Superior temporal gyrus (tissue), 1 donor: ENCODE measurements around the gene PRKRIP1.
A peak's percentile ranks its signal among the peaks of the same experiment; 100 is the strongest.
"Not testable (repeated sequence)": the region's sequence is repeated elsewhere in the genome, so short reads cannot be mapped to it uniquely, and the experiment has no call there.

Experiments used
- DNase-seq: peaks from one replicate; pipeline ENCODE4 v3.0.0-alpha.2; 2016; ENCODE audit errors: extremely low spot score

Gene PRKRIP1, protein sequence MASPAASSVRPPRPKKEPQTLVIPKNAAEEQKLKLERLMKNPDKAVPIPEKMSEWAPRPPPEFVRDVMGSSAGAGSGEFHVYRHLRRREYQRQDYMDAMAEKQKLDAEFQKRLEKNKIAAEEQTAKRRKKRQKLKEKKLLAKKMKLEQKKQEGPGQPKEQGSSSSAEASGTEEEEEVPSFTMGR

DNA sequence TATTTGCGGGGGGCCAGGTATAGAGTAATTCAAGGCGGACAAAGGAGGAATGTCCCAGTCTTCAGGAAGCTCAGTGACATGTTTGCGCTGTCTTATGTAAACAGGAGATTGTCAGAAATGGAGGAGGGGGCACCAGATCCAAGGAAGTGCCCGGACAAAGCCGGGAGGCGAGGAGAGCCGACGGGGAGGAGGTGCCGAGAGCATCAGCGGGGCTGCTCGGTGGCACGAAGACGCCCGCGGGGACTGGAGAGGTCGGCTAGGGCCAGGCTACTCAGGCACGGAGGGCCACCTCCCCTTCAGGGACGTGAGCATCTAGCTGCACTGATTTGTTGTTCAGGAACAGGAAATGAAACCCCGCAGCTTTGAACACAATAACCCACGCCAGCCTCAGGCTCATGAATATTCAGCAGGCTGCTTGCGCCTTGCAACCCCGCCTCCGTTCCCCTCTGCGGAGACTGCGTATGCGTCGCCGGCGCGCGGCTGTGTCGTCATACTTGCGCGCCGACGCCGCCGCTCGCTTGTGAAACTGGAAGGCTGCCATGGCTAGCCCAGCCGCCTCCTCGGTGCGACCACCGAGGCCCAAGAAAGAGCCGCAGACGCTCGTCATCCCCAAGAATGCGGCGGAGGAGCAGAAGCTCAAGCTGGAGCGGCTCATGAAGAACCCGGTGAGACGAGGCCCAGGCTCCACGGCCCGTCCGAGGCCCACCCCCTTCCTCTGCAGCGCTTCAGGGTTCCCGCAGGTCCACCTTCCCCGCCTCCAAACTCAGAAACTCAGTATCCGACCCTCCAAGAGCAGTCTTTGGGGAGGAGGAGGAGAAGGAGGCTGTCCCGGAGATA is at the start of gene PRKRIP1:
PRKRIP1 (plus strand) TSS at position 491 of the 837 bp plus-strand sequence; CDS start at position 540, 49 bp downstream.
- peak; percentile 94 for DNase-seq

DNA sequence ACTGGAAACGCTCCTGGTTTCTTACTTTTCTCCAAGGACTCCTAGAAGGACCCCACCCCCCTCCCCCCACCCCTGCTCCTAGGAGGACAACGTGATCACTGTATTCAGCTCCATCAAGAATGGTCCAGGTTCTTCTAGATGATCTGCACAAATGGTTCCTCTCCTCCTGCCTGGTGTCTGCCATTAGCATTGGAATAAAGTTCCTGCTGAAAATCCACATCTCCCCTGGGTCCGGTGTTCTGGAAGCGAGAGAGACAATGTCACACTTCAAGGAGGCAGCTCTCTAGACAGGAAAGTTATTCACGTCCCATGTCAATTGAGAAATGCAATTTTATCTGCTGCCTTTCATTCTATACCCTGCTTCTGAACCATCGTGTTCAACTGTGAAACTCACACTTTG is 49.2 kb upstream of the PRKRIP1 start:
- not testable (repeated sequence) for DNase-seq

DNA sequence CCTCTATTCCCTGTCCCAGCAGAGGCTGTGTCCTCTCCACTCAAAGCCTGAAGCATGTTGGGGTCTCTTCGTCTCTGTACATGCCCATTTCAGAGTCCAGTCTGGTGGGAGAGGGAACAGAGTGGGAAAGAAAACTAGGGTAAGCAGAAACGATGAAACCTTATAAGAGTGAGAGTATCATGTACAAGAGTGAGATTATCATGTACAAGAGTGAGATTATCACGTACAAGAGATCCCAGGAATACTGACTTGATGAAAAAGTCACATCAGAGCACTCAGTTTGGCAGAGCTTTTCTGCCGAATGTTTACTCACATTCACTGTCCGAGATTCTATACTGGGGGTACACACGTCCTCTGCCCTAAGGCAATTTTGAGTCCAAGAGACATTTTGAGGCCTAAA is 39.8 kb upstream of the PRKRIP1 start, which contains the start of gene SPDYE6:
SPDYE6 (minus strand) TSS at position 101 of the 400 bp plus-strand sequence. CDS start 421 bp downstream, outside the sequence.
- DNase-seq, result not testable (repeated sequence)

DNA sequence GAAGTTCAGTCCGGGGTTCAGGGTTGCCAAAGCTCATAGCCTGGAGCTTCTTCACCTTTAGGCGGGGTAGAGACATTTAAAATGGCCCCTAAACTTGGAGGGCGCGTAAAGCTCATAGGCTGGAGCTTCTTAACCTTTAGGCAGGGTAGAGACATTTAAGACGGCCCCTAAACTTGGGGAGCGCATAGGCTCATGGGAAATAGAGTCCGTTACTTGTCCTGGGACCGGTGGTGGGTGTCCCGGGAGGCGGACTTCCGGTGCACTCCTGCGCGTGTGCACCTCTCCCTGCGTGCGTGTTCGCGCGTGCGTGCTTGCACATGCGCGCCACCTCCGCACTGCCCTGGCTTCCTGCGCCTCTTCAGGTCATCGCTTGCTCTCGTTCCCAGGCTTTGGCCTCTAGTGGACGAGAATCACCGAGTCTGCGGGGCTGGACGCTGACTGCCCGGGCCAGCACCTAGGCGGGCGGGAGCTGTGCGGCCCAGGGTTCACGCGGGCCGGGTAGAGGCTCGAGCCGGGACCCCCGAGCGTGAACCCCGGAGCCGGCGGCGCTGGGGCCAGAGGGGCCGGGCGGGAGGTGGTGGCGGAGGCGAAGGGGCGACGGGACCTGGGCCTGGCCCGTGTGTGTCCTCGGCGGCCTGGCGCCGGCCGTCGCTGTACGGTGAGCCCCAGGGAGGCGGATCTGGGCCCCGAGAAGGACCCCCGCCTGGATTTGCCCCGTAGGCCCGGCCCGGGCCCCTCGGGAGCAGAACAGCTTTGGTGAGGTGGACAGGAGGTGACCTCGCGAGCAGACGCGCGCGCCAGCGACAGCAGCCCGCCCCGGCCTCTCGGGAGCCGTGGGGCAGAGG is 32.4 kb upstream of the PRKRIP1 start:
- peak; percentile 100 for DNase-seq

DNA sequence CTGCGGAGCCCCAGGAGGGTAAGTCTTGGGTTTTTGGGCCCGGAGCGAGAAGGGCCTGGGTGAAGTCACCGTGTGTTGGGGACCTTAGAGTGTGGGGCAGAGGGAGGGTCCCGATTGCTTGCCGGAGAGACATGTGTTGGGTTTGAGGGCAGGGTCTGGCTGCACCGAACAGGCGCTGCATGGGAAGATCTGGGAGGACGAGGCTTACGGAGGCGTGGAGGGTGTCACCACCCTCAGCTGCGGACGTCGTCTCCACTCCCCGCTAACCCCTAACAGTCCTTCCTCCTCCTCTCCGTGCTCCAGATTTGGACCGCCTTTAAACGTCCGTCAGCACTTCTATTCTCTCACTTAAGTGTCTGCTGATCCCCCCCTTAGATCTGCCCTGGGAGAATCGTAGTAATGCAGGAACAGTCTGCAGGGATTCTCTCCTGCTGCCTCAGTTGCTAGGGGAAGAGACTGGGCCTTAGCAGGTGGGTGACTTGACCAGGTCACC is 31.7 kb upstream of the PRKRIP1 start:
- not testable (repeated sequence) for DNase-seq

DNA sequence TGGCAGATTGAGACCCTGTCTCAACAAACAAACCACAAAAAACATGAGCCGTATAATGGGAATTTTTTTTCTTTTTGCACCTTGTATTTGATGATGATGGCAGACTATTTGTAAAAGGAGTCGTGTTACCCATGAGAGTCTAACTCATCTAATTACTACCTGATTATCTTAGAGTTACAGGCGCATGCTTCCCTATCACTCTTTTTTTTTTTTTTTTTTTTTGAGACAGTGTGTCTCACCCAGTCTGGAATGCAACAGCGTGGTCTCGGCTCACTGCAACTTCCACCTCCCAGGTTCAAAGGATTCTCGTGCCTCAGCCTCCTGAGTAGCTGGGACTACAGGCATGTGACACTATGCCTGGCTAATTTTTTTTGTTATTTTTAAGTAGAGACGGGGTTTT is 30.8 kb upstream of the PRKRIP1 start:
- not testable (repeated sequence) for DNase-seq

DNA sequence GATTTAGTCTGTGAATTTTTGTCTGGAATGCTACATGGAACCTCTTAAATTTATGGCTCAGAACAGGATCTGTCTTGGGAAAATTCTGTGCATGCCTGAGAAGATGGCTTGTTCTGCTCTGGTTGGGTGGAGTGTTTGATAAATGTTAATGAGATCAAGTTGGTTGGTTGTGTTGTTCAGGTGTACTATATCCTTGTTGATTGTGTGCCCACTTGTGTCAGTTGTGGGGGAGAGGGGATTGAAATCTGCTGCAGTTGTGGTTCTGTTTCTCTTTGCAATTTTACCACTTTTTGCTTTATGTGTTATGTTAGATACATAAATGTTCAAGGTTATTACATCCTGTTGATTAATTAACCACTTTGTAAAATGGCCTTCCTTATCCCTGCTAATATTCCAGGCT is 26.1 kb upstream of the PRKRIP1 start:
- not testable (repeated sequence) for DNase-seq

DNA sequence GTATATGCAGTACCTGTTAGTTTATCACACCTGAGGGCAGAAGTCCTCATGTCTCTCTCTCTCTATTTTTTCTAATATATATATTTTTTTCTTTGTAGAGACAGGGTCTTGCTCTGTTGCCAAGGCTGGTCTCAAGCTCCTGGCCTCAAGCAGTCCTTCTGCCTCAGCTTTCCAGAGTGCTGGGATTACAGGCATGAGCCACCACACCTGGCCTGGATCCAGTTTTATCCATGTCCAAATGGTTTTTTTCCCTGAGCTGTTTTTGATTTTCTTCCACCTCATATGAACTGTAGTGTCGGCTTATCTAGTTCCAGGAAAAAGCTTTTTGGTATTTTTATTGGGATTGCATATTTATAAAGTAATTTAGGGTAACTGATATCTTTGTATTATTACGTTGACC is 23.4 kb upstream of the PRKRIP1 start:
- not testable (repeated sequence) for DNase-seq

DNA sequence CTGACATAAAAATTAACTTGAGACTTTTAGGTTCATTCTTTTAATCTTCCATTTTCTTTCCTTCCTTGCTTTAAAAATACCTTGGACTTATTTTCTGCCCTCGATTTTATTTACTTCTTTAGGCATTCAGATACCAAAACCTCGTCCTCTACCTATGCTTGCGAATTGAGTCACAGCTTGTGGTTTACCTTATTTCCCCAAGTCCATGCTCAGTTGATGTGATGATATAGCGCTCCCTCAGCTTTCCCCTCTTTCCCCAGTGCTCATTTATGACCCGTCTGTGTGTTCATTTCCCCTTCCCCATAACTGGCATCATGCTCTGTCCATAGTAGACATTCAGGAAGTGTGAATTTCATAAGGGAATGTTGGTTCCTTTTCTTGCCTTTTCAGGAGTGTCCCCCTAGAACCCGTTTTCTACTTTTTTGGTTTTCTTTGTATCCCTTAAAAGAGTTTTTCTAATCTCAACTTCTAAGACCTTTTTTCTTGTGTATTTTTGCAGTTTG is 19.1 kb upstream of the PRKRIP1 start:
- DNase-seq, result no peak

DNA sequence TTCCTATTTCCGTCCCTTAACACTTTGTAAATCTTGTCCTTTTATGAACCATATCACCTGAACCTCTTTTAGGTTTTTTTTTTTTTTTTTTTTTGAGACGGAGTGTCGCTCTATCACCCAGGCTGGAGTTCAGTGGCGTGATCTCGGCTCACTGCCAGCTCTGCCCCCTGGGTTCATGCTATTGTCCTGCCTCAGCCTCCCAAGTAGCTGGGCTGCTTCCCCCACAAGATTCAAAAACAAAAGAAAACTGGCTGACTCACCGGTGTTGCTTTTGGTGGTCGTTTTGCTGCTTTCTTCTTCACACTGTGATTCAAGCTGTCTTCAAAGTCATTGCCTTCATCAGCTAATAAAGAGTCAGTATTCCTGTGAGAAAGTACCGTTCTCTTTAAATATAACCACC is 15.3 kb upstream of the PRKRIP1 start:
- not testable (repeated sequence) for DNase-seq

DNA sequence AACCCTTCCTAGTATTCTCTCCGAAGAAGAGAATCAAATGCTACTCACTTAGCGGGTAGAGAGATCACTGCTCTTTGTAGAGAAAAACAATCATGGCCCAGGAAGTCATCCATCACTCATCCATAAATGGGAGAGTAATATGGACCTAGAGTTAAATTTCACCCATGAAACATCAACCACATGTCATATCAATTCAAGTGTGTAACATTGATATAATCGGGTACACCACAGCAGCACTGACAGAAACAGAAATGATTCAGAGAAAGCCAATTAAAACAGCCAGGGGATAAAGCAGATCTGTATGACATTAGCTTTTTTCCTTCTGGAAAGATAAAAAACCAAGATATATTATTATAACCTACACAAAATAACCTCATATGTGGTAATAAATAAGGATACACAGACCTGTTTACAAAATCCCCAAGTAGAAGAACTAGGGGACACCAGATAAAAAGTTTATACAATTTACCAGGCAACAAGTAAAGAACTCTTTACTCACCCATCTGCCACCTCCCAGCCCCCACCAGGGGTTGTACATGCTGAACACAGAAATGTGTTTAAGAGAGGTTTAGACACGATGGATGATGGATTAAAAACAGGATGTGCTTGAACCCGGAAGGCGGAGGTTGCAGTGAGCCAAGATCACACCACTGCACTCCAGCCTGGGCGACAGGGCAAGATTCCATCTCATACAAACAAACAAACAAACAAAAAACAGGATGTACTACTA is 14.3 kb upstream of the PRKRIP1 start:
- DNase-seq, result not testable (repeated sequence)

DNA sequence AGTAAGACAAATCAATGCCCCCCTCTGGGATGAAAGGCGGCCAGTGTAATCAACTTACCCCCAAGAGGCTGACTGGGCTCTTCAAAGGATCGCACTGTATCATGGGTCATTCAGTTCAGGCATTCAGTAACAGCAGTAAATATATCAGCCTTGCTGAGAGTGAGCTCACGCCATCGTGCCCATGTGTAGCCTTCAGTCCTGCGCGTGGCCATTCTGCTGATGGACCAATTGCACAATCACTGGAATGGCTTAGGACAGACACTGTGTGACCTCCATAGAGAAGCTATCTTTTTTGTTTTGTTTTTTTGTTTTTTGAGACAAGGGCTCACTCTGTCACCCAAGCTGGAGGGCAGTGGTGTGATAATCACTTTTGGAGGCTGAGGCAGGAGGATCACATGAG is 9.1 kb upstream of the PRKRIP1 start:
- DNase-seq, result no peak

DNA sequence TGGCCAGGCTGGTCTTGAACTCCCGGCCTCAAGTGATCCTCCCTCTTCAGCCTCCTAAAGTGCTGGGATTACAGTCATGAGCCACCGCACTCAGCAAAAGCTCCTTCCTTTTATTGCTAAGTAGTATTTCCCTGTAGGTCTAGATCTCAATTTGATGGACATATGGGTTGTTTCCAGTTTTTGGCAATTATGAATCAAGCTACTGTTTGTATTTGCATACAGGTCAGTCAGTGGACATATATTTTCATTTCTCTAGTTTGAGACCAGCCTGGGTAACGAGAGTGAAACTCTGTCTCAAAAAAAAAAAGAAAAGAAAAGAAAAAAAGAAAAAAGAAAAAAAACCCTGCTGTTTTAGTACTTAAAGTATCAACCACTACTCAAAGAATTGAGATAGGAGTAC is 6.4 kb upstream of the PRKRIP1 start:
- DNase-seq, result no peak

DNA sequence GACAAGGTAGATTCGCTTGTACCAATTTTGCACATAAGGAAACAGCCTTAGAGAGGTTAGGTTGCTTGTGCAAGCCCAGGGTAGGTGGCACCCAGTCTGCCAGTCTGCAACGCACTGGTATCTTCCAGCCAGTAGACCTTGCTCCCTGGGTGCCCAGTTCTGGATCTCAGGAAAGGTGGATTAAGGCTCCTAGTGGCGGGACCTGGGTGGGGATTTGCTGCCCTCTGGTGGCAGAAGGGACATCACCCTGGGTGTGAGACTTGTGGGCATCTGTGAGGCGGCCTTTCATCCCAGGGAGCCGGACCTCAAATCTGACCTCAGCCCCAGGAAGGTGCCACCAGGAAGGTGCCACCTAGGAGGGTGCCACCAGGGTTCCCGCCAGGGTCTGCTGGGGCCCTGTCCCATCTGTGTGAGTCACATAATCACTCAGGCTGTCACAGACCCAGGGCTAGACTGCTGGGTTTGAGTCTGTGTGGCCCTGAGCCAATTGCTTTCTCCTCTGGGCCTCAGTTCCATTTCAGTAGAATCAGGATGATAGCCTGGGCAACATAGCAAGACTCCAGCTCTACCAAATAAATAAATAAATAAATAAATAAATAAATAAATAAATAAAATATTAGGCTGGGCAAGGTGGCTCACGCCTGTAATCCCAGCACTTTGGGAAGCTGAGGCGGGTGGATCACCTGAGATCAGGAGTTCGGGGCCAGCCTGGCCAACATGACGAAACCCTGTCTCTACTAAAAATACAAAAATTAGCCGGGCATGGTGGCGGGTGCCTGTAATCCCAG is 5.3 kb upstream of the PRKRIP1 start:
- DNase-seq, result peak; percentile 91

DNA sequence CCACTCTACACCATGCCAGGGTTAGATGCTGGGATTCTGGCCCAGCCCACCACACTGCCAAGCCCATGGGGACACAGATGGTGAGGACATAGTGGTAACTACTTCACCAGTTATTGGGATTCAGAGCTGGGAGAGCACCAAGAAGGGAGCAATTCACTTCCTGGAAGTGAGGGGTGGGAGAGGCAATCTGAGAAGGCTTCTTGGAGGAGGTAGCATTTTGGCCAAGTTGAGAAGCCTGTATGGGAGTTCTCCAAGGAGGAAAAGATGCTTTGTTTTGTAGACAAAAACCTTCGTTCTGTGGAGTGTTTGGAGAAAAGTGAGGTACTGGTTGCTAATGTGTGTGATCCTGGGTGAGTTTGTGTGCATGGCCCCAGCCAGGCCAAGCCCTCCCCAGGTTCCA is 3.8 kb upstream of the PRKRIP1 start:
- DNase-seq, result no peak

DNA sequence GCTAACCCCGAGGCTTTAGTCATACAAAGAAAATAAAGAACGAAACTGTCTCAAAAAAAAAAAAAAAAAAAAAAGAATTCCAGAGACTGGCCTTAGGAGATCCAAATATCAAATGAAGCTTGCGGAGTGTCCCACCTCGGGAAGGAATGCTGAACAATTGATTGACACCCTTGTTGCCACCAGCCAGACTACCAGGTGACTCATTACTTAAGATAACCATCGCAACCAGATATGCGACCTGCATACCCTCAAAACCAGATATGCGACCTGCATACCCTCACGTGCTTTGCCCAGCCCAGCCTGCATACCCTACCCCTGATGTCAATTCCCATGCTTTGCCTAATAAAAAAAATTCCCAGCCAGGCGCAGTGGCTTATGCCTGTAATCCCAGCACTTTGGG is 2.7 kb upstream of the PRKRIP1 start:
- no peak for DNase-seq

DNA sequence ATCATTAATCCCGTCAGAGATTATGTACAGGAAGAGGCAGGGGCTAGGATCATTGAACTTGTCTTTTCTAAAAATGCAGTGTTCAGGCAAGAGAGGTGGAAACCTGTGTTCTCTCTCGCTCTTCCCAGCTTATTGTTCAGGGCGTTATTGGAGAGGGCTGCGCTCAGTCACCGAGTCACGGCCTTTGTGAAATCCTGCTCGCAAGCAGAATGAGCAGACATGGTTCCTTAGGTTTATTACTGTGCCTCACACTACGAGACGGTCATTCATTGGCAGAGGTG is 631 bp upstream of the PRKRIP1 start:
- no peak for DNase-seq

DNA sequence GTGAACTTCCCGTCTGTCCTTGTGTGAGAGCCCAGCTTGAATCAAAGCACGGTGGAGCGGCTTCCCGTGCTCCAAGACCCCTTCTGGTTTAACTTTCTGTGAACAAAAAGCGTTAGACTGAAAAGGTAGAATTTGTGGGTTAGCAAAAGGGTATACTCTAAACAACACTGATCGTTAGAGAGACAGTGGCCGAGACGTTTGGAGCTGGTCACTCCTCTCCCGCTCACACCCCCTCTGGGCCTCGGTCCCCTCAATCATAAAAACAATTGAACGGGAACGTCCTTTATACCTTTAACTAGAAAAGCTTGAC is 502 bp downstream of the PRKRIP1 start:
- DNase-seq, result no peak

DNA sequence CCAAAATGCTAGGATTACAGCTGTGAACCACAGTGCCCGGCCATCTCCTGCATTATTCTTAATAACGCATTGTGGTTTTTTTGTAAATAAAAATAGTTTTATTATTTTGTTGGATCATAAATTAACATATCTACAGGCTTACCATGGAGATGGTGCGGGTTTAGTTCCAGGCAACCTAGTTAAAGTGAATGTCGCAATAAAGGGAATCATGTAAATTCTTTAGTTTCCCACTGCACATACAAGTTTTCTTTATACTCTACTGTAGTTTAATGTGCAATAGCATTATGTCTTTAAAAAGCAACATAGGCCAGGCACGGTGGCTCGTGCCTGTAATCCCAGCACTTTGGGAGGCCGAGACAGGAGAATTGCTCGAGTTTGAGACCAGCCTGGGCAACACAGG is 2.4 kb downstream of the PRKRIP1 start:
- no peak for DNase-seq

DNA sequence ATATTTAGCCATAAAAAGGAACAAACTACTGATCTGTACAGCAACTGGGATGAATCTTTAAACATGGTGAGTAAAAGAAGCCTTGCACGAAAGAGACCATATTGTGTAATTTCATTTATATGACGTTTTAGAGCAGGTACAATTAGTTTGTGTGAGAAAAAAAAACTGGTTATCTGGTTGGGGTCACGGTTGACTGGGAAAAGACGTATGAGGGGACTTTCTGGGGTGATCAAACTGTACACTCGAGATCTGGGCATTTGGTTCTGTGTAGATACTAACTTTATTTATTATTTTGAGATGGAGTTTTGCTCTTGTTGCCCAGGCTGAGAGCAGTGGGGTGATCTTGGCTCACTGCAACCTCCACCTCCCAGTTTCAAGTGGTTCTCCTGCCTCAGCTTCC is 4.2 kb downstream of the PRKRIP1 start:
- no peak for DNase-seq

DNA sequence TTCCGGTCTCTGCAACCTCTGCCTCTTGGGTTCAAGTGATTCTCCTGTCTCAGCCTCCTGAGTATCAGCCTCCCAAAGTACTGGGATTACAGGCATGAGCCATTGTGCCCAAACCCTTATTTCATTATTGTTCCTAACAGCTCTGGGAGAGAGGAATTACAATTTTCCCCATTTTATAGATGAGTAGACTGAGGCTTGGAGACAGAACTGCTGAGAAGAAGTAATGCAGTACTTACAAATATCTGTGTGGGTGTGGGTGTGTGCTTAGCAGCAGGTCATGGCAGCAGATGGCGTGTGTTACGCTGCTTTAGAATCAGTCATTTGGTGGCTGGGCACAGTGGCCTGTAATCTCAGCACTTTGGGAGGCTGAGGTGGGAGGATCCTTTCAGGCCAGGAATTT is 7.4 kb downstream of the PRKRIP1 start:
- DNase-seq, result no peak
